H1 (cell line): ENCODE results near the gene USH2A. TPM values are rescaled to one million over a fixed set of nuclear protein-coding genes. Genes with fewer than 3 reads are reported as not detected.

Experiments used
- CTCF ChIA-PET: fragments of 300-600 bp; sonication (Branson Sonifier 250); formaldehyde crosslinking; loops from one replicate; lab custom pipeline; 2021; ENCODE audit not compliant: partially characterized antibody; lab: Charles Lee
- POLR2A ChIA-PET: fragments of 300-600 bp; sonication (Branson Sonifier 250); formaldehyde crosslinking; loops from one replicate; lab custom pipeline; 2021; ENCODE audit warnings: inconsistent platforms; ENCODE audit not compliant: partially characterized antibody; lab: Charles Lee
- DNase-seq, 2 experiments: peaks; one replicate each; pipeline versions ENCODE4 v3.0.0 to v3.0.0-alpha.2; 2010 to 2022; ENCODE audit warnings: low spot score in 2 of 2, low read depth in 1 of 2, mixed read lengths in 1 of 2
- FAIRE-seq: peaks from 2 replicates; lab custom pipeline; 2011; peaks lifted over from hg19 to GRCh38; lab: Jason Lieb, UNC
- H2AFZ ChIP-seq: 2 replicates; pipeline ENCODE4 v1.8.1; 2012; ENCODE audit warnings: low read length, inconsistent platforms
- H2AK5ac ChIP-seq: 2 replicates; pipeline ENCODE4 v1.6.1; 2013; ENCODE audit warnings: low read depth, low read length
- H2BK120ac ChIP-seq: replicated peaks from 2 replicates; pipeline ENCODE3; 2013; ENCODE audit warnings: low read depth, low read length, inconsistent platforms
- H2BK12ac ChIP-seq: 2 replicates; pipeline ENCODE4 v1.6.1; 2013; ENCODE audit warnings: low read depth, low read length
- H2BK15ac ChIP-seq: 2 replicates; pipeline ENCODE4 v1.6.1; 2013; ENCODE audit warnings: low read length
- H2BK20ac ChIP-seq: 2 replicates; pipeline ENCODE4 v1.6.1; 2013; ENCODE audit warnings: low read length
- H2BK5ac ChIP-seq: 2 replicates; pipeline ENCODE4 v1.6.1; 2013; ENCODE audit warnings: low read depth, low read length
- H3K14ac ChIP-seq: 2 replicates; pipeline ENCODE4 v1.6.1; 2013; ENCODE audit warnings: inconsistent platforms; ENCODE audit not compliant: insufficient read length
- H3K18ac ChIP-seq: 2 replicates; pipeline ENCODE4 v1.6.1; 2013; ENCODE audit warnings: low read length; ENCODE audit errors: extremely low read depth
- H3K23ac ChIP-seq: 2 replicates; pipeline ENCODE4 v1.6.1; 2013; ENCODE audit warnings: inconsistent platforms; ENCODE audit not compliant: insufficient read length
- H3K23me2 ChIP-seq: 2 replicates; pipeline ENCODE4 v1.6.1; 2013; ENCODE audit warnings: low read depth, low read length
- H3K27ac ChIP-seq: 2 replicates; pipeline ENCODE4 v1.6.1; 2011; ENCODE audit warnings: low read depth, low read length, inconsistent platforms
- H3K27me3 ChIP-seq, 4 experiments: replicated peaks in 1 of 4; 1 replicate in 1 of 4; 2 replicates in 3 of 4; pipeline versions ENCODE4 v1.6.1 to v1.8.1; 2011 to 2013; ENCODE audit warnings: low read length in 3 of 4, mild to moderate bottlenecking in 3 of 4, inconsistent platforms in 2 of 4, mixed read lengths in 2 of 4, moderate library complexity in 1 of 4; ENCODE audit not compliant: control insufficient read depth in 3 of 4, insufficient read depth in 3 of 4; ENCODE audit errors: extremely low read depth in 1 of 4
- H3K36me3 ChIP-seq, 4 experiments: 2 replicates each; pipeline versions ENCODE4 v1.6.1 to v1.8.1; 2011 to 2013; ENCODE audit warnings: mild to moderate bottlenecking in 4 of 4, low read length in 3 of 4, moderate library complexity in 2 of 4, control low read depth in 1 of 4, inconsistent platforms in 1 of 4; ENCODE audit not compliant: insufficient read depth in 4 of 4, control insufficient read depth in 2 of 4
- H3K4ac ChIP-seq: replicated peaks from 2 replicates; pipeline ENCODE3; 2013; ENCODE audit warnings: low read length, low read depth, mixed read lengths, inconsistent platforms; ENCODE audit not compliant: insufficient read length
- H3K4me1 ChIP-seq, 4 experiments: replicated peaks in 1 of 4; 1 replicate in 1 of 4; 2 replicates in 3 of 4; pipeline versions ENCODE4 v1.6.1 to v1.8.1; 2011 to 2013; ENCODE audit warnings: low read length in 3 of 4, inconsistent platforms in 2 of 4, mixed read lengths in 1 of 4; ENCODE audit not compliant: insufficient read depth in 4 of 4, control insufficient read depth in 3 of 4
- H3K4me2 ChIP-seq, 2 experiments: 2 replicates each; pipeline versions ENCODE4 v1.6.1 to v1.8.1; 2011 to 2013; ENCODE audit warnings: low read depth in 2 of 2, low read length in 2 of 2, control low read depth in 1 of 2, inconsistent platforms in 1 of 2, mild to moderate bottlenecking in 1 of 2; ENCODE audit not compliant: insufficient read depth in 1 of 2
- H3K4me3 ChIP-seq, 4 experiments: fragments of 200-600, 300-600 bp in 1 of 4; sonication (generic), shearing (Covaris generic), sonication (Bioruptor Twin) in 1 of 4; 2 replicates each; pipeline versions ENCODE4 v1.5.1 to v1.8.1; 2011 to 2016; ENCODE audit warnings: low read length in 4 of 4, low read depth in 3 of 4, control low read depth in 2 of 4, inconsistent platforms in 2 of 4, mild to moderate bottlenecking in 2 of 4, mixed read lengths in 1 of 4, moderate library complexity in 1 of 4; ENCODE audit not compliant: insufficient read depth in 2 of 4; ENCODE audit errors: extremely low read depth in 1 of 4
- H3K56ac ChIP-seq: replicated peaks from 2 replicates; pipeline ENCODE3; 2013; ENCODE audit warnings: low read depth, mild to moderate bottlenecking, mixed read lengths, low read length, inconsistent platforms; ENCODE audit not compliant: insufficient read length
- H3K79me1 ChIP-seq: 2 replicates; pipeline ENCODE4 v1.6.1; 2013; ENCODE audit warnings: low read depth, low read length, control low read depth
- H3K79me2 ChIP-seq, 2 experiments: 2 replicates each; pipeline versions ENCODE4 v1.6.1 to v1.8.1; 2012 to 2013; ENCODE audit warnings: low read length in 2 of 2, mild to moderate bottlenecking in 2 of 2, inconsistent platforms in 1 of 2; ENCODE audit not compliant: insufficient read depth in 2 of 2, control insufficient read depth in 1 of 2
- H3K9ac ChIP-seq, 4 experiments: replicated peaks in 1 of 4; 1 replicate in 1 of 4; 2 replicates in 3 of 4; pipeline versions ENCODE4 v1.6.1 to v1.8.1; 2011 to 2013; ENCODE audit warnings: low read depth in 3 of 4, low read length in 3 of 4, control low read depth in 2 of 4, mild to moderate bottlenecking in 2 of 4, moderate library complexity in 2 of 4, inconsistent platforms in 1 of 4; ENCODE audit errors: extremely low read depth in 1 of 4
- H3K9me3 ChIP-seq, 2 experiments: 2 replicates each; pipeline versions ENCODE4 v1.6.1 to v1.8.1; 2012 to 2013; ENCODE audit warnings: mild to moderate bottlenecking in 2 of 2, moderate library complexity in 2 of 2, control low read depth in 1 of 2, inconsistent platforms in 1 of 2, low read depth in 1 of 2, low read length in 1 of 2, mixed read lengths in 1 of 2; ENCODE audit not compliant: insufficient read depth in 2 of 2
- H4K20me1 ChIP-seq, 2 experiments: replicated peaks in 1 of 2; 2 replicates each; pipeline versions ENCODE3 to v1.8.1; 2011 to 2013; ENCODE audit warnings: inconsistent platforms in 2 of 2, low read length in 2 of 2, mild to moderate bottlenecking in 1 of 2; ENCODE audit not compliant: insufficient read depth in 2 of 2, control insufficient read depth in 1 of 2
- H4K5ac ChIP-seq: 2 replicates; pipeline ENCODE4 v1.6.1; 2013; ENCODE audit warnings: low read length, low read depth, mixed read lengths, inconsistent platforms; ENCODE audit not compliant: insufficient read length
- H4K8ac ChIP-seq: 2 replicates; pipeline ENCODE4 v1.8.0; 2013; ENCODE audit warnings: mild to moderate bottlenecking, moderate library complexity, low read length, inconsistent platforms; ENCODE audit not compliant: insufficient read depth; ENCODE audit errors: extremely low read depth
- H4K91ac ChIP-seq: replicated peaks from 2 replicates; pipeline ENCODE3; 2013; ENCODE audit warnings: low read length, mixed read lengths, inconsistent platforms; ENCODE audit not compliant: insufficient read length
- RNF2 ChIP-seq: fragments of 200-900, 300-1000 bp; sonication (generic); IDR thresholded peaks from 2 replicates; pipeline ENCODE4 v1.7.1; 2016; ENCODE audit warnings: borderline replicate concordance, low read depth, mild to moderate bottlenecking, antibody characterized with exemption, low read length; ENCODE audit not compliant: poor library complexity, severe bottlenecking; ENCODE audit errors: missing control alignments
- RXRA ChIP-seq: IDR thresholded peaks from 2 replicates; pipeline ENCODE4 v1.6.1; 2011; ENCODE audit warnings: low read depth, mild to moderate bottlenecking, low read length, moderate library complexity; ENCODE audit not compliant: insufficient read depth
- WGBS, 2 experiments: shearing (Covaris generic) in 1 of 2; methylation state at CpG; one replicate each; pipeline versions ENCODE4 v1.1.6 to v1.1.7; 2013 to 2015; ENCODE audit warnings: low lambda C conversion rate in 2 of 2, mixed read lengths in 2 of 2, inconsistent platforms in 1 of 2, low coverage in 1 of 2, missing lambda C conversion rate in 1 of 2; ENCODE audit not compliant: insufficient replicate concordance in 2 of 2, insufficient coverage in 1 of 2, insufficient read length in 1 of 2; ENCODE audit errors: extremely low coverage in 1 of 2, missing lambda C conversion rate in 1 of 2; 5-methylcytosine and 5-hydroxymethylcytosine counted together
- polyA plus RNA-seq, 7 experiments: library from polyadenylated mRNA; depleted of rRNA in 3 of 7; stranded (reverse) in 5 of 7; unstranded in 2 of 7; fragments of >200 nt in 5 of 7; fragments of 200-250 nt in 2 of 7; gene quantifications; 1 replicate in 5 of 7; 2 replicates in 1 of 7; 4 replicates in 1 of 7; pipeline versions ENCODE4 v1.2.1 to v1.2.3, GENCODE V29; 2011 to 2013; ENCODE audit warnings: missing spikeins in 2 of 7, mixed read lengths in 2 of 7
- total RNA-seq: library from RNA; stranded (reverse); fragmentation: NEBNext Ultra II Directional; extraction: Animal tissue kit (Norgen Biotek cat#: 25700); gene quantifications from 2 replicates; pipeline ENCODE4 v1.2.1, GENCODE V29; 2021

Gene USH2A
- total and polyA plus RNA-seq, 2 of the 8 experiments (the other 6 are each of a cell fraction or from before 2014, with no cell fraction given) = 0.02 to 0.17 TPM

- Histone ChIP-seq H3K23me2 (no peaks in the 10 kb centered on the region), H3K18ac (no peak overlapping the region), H2BK15ac (no peak overlapping the region), H3K27ac (no peak overlapping the region), H2AK5ac (no peak overlapping the region), H3K79me2 (no peaks in the 10 kb centered on the region), H3K23ac (no peak overlapping the region), H4K5ac (no peak overlapping the region), H2AFZ (peak overlapping the region; percentile 74; the same call in 1 of the 2 replicates), H3K4me2 (no peak overlapping the region), H2BK12ac (no peak overlapping the region), H3K4me3 (no peak overlapping the region), H3K14ac (no peak overlapping the region), H3K4me1 (no peaks in the 10 kb centered on the region), H4K8ac (no peak overlapping the region), H3K56ac (no peak overlapping the region), H4K91ac (no peak overlapping the region), H3K9me3 (no peaks in the 10 kb centered on the region), H3K9ac (no peak overlapping the region), H2BK20ac (no peak overlapping the region), H2BK120ac (no peak overlapping the region), H4K20me1 (no peaks in the 10 kb centered on the region), H3K79me1 (no peaks in the 10 kb centered on the region), H3K36me3 (no peaks in the 10 kb centered on the region), H3K27me3 (peaks cover 0 to 1% (median 0%) of the 10 kb centered on the region in 4 experiments; a peak in 1 of 7 replicates), H3K4ac (no peak overlapping the region), H2BK5ac (no peak overlapping the region)
- POLR2A ChIA-PET = no interaction called here
- 87% methylated on average over 4 of the region's 4 CpGs; no CpG with 5 or more reads in 1 of the 2 experiments for WGBS, 2 experiments
- FAIRE-seq (no peak), DNase-seq (no peak)
- CTCF ChIA-PET = interaction anchor here (0.6 to 1.4 kb wide), 2 partner anchors 327 to 1316 kb away, joined by 3 read pairs; no protein-coding TSS in a partner anchor
- TF ChIP-seq RNF2 (no peak), RXRA (no peak)
These were observed 528.6 kb downstream of the USH2A start for GRCh38 chr1:215894617-215895016.
